ENCODE data around the gene PLA2G4E. TPM values are rescaled to one million over a fixed set of nuclear protein-coding genes. Genes with fewer than 3 reads are reported as not detected.

Gene PLA2G4E
- total and polyA plus RNA-seq, 2 of the 13 experiments (the other 11 are each of a cell fraction or from before 2014, with no cell fraction given), result not detected

GRCh38 chr15:41972253-41973242, 48.3 kb downstream of the PLA2G4E start, which contains the start of gene EHD4 (continued):
- TF ChIP-seq, protein P1, sequence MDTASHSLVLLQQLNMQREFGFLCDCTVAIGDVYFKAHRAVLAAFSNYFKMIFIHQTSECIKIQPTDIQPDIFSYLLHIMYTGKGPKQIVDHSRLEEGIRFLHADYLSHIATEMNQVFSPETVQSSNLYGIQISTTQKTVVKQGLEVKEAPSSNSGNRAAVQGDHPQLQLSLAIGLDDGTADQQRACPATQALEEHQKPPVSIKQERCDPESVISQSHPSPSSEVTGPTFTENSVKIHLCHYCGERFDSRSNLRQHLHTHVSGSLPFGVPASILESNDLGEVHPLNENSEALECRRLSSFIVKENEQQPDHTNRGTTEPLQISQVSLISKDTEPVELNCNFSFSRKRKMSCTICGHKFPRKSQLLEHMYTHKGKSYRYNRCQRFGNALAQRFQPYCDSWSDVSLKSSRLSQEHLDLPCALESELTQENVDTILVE (CRISPR knock-in tag; IDR thresholded peaks at IDR 0.05), result no peak
- no peak for TF ChIP-seq HNRNPK (IDR thresholded peaks at IDR 0.05; ENCODE audit: low read depth, low read length, poor library complexity, severe bottlenecking)
- TF ChIP-seq, protein P2, sequence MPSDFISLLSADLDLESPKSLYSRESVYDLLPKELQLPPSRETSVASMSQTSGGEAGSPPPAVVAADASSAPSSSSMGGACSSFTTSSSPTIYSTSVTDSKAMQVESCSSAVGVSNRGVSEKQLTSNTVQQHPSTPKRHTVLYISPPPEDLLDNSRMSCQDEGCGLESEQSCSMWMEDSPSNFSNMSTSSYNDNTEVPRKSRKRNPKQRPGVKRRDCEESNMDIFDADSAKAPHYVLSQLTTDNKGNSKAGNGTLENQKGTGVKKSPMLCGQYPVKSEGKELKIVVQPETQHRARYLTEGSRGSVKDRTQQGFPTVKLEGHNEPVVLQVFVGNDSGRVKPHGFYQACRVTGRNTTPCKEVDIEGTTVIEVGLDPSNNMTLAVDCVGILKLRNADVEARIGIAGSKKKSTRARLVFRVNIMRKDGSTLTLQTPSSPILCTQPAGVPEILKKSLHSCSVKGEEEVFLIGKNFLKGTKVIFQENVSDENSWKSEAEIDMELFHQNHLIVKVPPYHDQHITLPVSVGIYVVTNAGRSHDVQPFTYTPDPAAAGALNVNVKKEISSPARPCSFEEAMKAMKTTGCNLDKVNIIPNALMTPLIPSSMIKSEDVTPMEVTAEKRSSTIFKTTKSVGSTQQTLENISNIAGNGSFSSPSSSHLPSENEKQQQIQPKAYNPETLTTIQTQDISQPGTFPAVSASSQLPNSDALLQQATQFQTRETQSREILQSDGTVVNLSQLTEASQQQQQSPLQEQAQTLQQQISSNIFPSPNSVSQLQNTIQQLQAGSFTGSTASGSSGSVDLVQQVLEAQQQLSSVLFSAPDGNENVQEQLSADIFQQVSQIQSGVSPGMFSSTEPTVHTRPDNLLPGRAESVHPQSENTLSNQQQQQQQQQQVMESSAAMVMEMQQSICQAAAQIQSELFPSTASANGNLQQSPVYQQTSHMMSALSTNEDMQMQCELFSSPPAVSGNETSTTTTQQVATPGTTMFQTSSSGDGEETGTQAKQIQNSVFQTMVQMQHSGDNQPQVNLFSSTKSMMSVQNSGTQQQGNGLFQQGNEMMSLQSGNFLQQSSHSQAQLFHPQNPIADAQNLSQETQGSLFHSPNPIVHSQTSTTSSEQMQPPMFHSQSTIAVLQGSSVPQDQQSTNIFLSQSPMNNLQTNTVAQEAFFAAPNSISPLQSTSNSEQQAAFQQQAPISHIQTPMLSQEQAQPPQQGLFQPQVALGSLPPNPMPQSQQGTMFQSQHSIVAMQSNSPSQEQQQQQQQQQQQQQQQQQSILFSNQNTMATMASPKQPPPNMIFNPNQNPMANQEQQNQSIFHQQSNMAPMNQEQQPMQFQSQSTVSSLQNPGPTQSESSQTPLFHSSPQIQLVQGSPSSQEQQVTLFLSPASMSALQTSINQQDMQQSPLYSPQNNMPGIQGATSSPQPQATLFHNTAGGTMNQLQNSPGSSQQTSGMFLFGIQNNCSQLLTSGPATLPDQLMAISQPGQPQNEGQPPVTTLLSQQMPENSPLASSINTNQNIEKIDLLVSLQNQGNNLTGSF (CRISPR knock-in tag; IDR thresholded peaks at IDR 0.05), result no peak
- TF ChIP-seq IRF1 (CRISPR knock-in tag; IDR thresholded peaks at IDR 0.05; ENCODE audit: low read depth), result no peak
- TF ChIP-seq ZNF138 (CRISPR knock-in tag; IDR thresholded peaks at IDR 0.05; ENCODE audit: low read depth), result no peak
- no peak for TF ChIP-seq PHF5A (CRISPR knock-in tag; IDR thresholded peaks at IDR 0.05; ENCODE audit: low read depth, unreplicated experiment)
- no peak for TF ChIP-seq FIP1L1 (IDR thresholded peaks at IDR 0.05; ENCODE audit: borderline replicate concordance, insufficient read depth, low read depth, low read length)
- no peak for TF ChIP-seq ZNF460 (CRISPR knock-in tag; IDR thresholded peaks at IDR 0.05; ENCODE audit: borderline replicate concordance)
- no peak for TF ChIP-seq ZNF605 (CRISPR knock-in tag; IDR thresholded peaks at IDR 0.05)
- no peak for TF ChIP-seq FOXA1 (IDR thresholded peaks at IDR 0.05)
- TF ChIP-seq FOXA1 (CRISPR knock-in tag; IDR thresholded peaks at IDR 0.05), result no peak
- no peak for TF ChIP-seq U2AF1 (optimal IDR thresholded peaks at IDR 0.05; ENCODE audit: low read depth, low read length)
- peak; percentile 60; the same call in 1 of the 2 replicates for TF ChIP-seq PHF20 (CRISPR knock-in tag; IDR thresholded peaks at IDR 0.05)
- TF ChIP-seq ZSCAN21 (CRISPR knock-in tag; IDR thresholded peaks at IDR 0.05; ENCODE audit: borderline replicate concordance), result no peak; the same call in 1 of the 2 replicates
- no peak for TF ChIP-seq ZNF652 (CRISPR knock-in tag; IDR thresholded peaks at IDR 0.05; ENCODE audit: borderline replicate concordance, low read depth)
- TF ChIP-seq SPEN (CRISPR knock-in tag; IDR thresholded peaks at IDR 0.05; ENCODE audit: low read depth), result peak; percentile 80; the same call in 1 of the 2 replicates
- TF ChIP-seq TEAD2 (CRISPR knock-in tag; IDR thresholded peaks at IDR 0.05), result no peak
- peak; percentile 23; the same call in 1 of the 2 replicates for TF ChIP-seq FOXA3 (CRISPR knock-in tag; IDR thresholded peaks at IDR 0.05)
- no peak for TF ChIP-seq MYNN (CRISPR knock-in tag; IDR thresholded peaks at IDR 0.05; ENCODE audit: low read depth)
- TF ChIP-seq ZNF639 (CRISPR knock-in tag; conservative IDR thresholded peaks at IDR 0.05), result peak; percentile 60; the same call in 1 of the 2 replicates

Data from HepG2 (cell line).